Endothelial cell of umbilical vein (primary cell): ENCODE measurements around the gene PTGDS. TPM values are rescaled to one million over a fixed set of nuclear protein-coding genes. Genes with fewer than 3 reads are reported as not detected.

Experiments used
- BruUV-seq: library from RNA; stranded (reverse); fragments of 400-500 nt; replicated peaks from 2 replicates; lab custom pipeline; 2021; lab: Mats Ljungman, UMichigan
- CTCF ChIA-PET: fragments of 300-600, 350-600 bp; sonication (Branson Sonifier 250); formaldehyde crosslinking; loops from one replicate; lab custom pipeline; 2021; ENCODE audit warnings: antibody characterized with exemption, inconsistent platforms; lab: Charles Lee
- POLR2A ChIA-PET: fragments of 300-600, 350-600 bp; sonication (Branson Sonifier 250); formaldehyde crosslinking; loops from one replicate; lab custom pipeline; 2021; ENCODE audit warnings: antibody characterized with exemption, inconsistent platforms; lab: Charles Lee
- DNase-seq: peaks from one replicate; pipeline ENCODE4 v3.0.0-alpha.2; 2011; ENCODE audit warnings: low read depth, low spot score
- FAIRE-seq: peaks from 2 replicates; lab custom pipeline; 2011; peaks lifted over from hg19 to GRCh38; lab: Jason Lieb, UNC
- H2AFZ ChIP-seq: 2 replicates; pipeline ENCODE4 v1.6.0; 2012; ENCODE audit warnings: low read depth, low read length, control low read depth, inconsistent platforms
- H3K27ac ChIP-seq: 2 replicates; pipeline ENCODE4 v1.5.1; 2011; ENCODE audit warnings: low read depth, mild to moderate bottlenecking, control low read depth, low read length, moderate library complexity; ENCODE audit not compliant: insufficient read depth
- H3K27me3 ChIP-seq, 2 experiments: 2 replicates each; pipeline versions ENCODE4 v1.6.0 to v1.6.1; 2011; ENCODE audit warnings: low read length in 2 of 2, mixed read lengths in 1 of 2; ENCODE audit not compliant: control insufficient read depth in 2 of 2, insufficient read depth in 2 of 2
- H3K36me3 ChIP-seq, 2 experiments: 2 replicates in 1 of 2; 3 replicates in 1 of 2; pipeline ENCODE4 v1.5.1; 2011; ENCODE audit warnings: low read length in 2 of 2, mild to moderate bottlenecking in 1 of 2, moderate library complexity in 1 of 2; ENCODE audit not compliant: control insufficient read depth in 2 of 2, insufficient read depth in 2 of 2; ENCODE audit errors: extremely low read depth in 1 of 2
- H3K4me1 ChIP-seq: 3 replicates; pipeline ENCODE4 v1.5.1; 2011; ENCODE audit warnings: mild to moderate bottlenecking, low read length; ENCODE audit not compliant: control insufficient read depth, insufficient read depth; ENCODE audit errors: extremely low read depth
- H3K4me2 ChIP-seq: 2 replicates; pipeline ENCODE4 v1.6.1; 2011; ENCODE audit warnings: low read length, control low read depth, mixed read lengths; ENCODE audit not compliant: insufficient read depth
- H3K4me3 ChIP-seq, 3 experiments: fragments of 200-600 bp in 1 of 3; sonication (generic), shearing (Covaris generic) in 1 of 3; replicated peaks in 1 of 3; 2 replicates each; pipeline ENCODE4 v1.5.1; 2011 to 2016; ENCODE audit warnings: control low read depth in 3 of 3, low read length in 3 of 3, mild to moderate bottlenecking in 2 of 3, inconsistent platforms in 1 of 3, low read depth in 1 of 3, moderate library complexity in 1 of 3; ENCODE audit not compliant: insufficient read depth in 1 of 3
- H3K79me2 ChIP-seq: 2 replicates; pipeline ENCODE4 v1.6.0; 2012; ENCODE audit warnings: low read length, inconsistent platforms; ENCODE audit not compliant: control insufficient read depth, insufficient read depth
- H3K9ac ChIP-seq: replicated peaks from 2 replicates; pipeline ENCODE3; 2011; ENCODE audit warnings: low read length, control low read depth; ENCODE audit not compliant: insufficient read depth; ENCODE audit errors: extremely low read depth
- H3K9me1 ChIP-seq: replicated peaks from 3 replicates; pipeline ENCODE4 v1.6.0; 2011; ENCODE audit warnings: mild to moderate bottlenecking, low read length; ENCODE audit not compliant: control insufficient read depth, insufficient read depth; ENCODE audit errors: extremely low read depth
- H3K9me3 ChIP-seq: replicated peaks from 2 replicates; pipeline ENCODE4 v1.5.1; 2012; ENCODE audit warnings: low read length, inconsistent platforms; ENCODE audit not compliant: control insufficient read depth, insufficient read depth
- H4K20me1 ChIP-seq: replicated peaks from 2 replicates; pipeline ENCODE3; 2011; ENCODE audit warnings: mild to moderate bottlenecking, low read length; ENCODE audit not compliant: control insufficient read depth, insufficient read depth; ENCODE audit errors: extremely low read depth
- EZH2 ChIP-seq: IDR thresholded peaks from 2 replicates; pipeline ENCODE4 v1.6.1; 2012; ENCODE audit warnings: borderline replicate concordance, low read depth, mild to moderate bottlenecking, moderate library complexity, low read length, inconsistent platforms; ENCODE audit not compliant: severe bottlenecking
- FOS ChIP-seq: IDR thresholded peaks from 2 replicates; pipeline ENCODE4 v1.6.1; 2011; ENCODE audit warnings: mild to moderate bottlenecking, low read length, moderate library complexity, borderline replicate concordance; ENCODE audit not compliant: insufficient read depth
- GATA2 ChIP-seq: IDR thresholded peaks from 2 replicates; pipeline ENCODE4 v1.7.0; 2011; ENCODE audit warnings: low read depth, mild to moderate bottlenecking, moderate library complexity, mixed read lengths, low read length; ENCODE audit not compliant: insufficient read length, insufficient read depth
- JUN ChIP-seq: IDR thresholded peaks from 2 replicates; pipeline ENCODE4 v1.6.1; 2011; ENCODE audit warnings: borderline replicate concordance, low read depth; ENCODE audit not compliant: insufficient read length, insufficient read depth
- MAX ChIP-seq: IDR thresholded peaks from 2 replicates; pipeline ENCODE4 v1.6.1; 2011; ENCODE audit not compliant: insufficient read depth, insufficient read length
- MYC ChIP-seq: IDR thresholded peaks from one replicate; pipeline ENCODE4 v1.6.1; 2011; ENCODE audit warnings: mild to moderate bottlenecking, low read depth, low read length
- POLR2A ChIP-seq: IDR thresholded peaks from 2 replicates; pipeline ENCODE4 v1.6.1; 2012; ENCODE audit warnings: low read depth, mild to moderate bottlenecking, control low read depth, low read length
- POLR2AphosphoS5 ChIP-seq: IDR thresholded peaks from 2 replicates; pipeline ENCODE4 v1.6.1; 2012; ENCODE audit warnings: low read depth, mild to moderate bottlenecking, control low read depth, low read length, moderate library complexity; ENCODE audit not compliant: insufficient read depth
- dilution Hi-C: fragments of 300-500 bp; cut with MboI; formaldehyde crosslinking; loops from one replicate; pipeline ENCODE4 v1.15.0; 2019; ENCODE audit warnings: low sequenced_read_pairs; ENCODE audit not compliant: extremely low pct_ligation_motif_present
- intact Hi-C: fragments of 100-400 bp; cut with micrococcal nuclease; formaldehyde crosslinking; loops from one replicate; pipeline ENCODE4 v1.10.0; 2022
- polyA plus RNA-seq, 4 experiments: library from polyadenylated mRNA; depleted of rRNA in 3 of 4; stranded (reverse) in 3 of 4; unstranded in 1 of 4; fragments of >200 nt; gene quantifications; 2 replicates each; pipeline versions ENCODE4 v1.2.1 to v1.2.3, GENCODE V29; 2011 to 2012; ENCODE audit warnings: missing spikeins in 1 of 4
- total RNA-seq: library from RNA; stranded (reverse); gene quantifications from 2 replicates; pipeline ENCODE4 v1.2.3, GENCODE V29; 2021
- TF ChIP-seq, protein P1 (sequence below), 2 donors: IDR thresholded peaks; 1 replicate in 1 of 2; 2 replicates in 1 of 2; pipeline ENCODE4 v1.5.1; 2011; ENCODE audit warnings: low read length in 2 of 2, mild to moderate bottlenecking in 2 of 2, moderate library complexity in 2 of 2, control low read depth in 1 of 2, inconsistent platforms in 1 of 2, low read depth in 1 of 2; ENCODE audit not compliant: insufficient read depth in 1 of 2; ENCODE audit errors: extremely low read depth in 1 of 2

Gene PTGDS
- total and polyA plus RNA-seq, 2 donors (not counting 3 experiments of a cell fraction or from before 2014, with no cell fraction given): not detected

GRCh38 chr9:136957901-136958300, 19.4 kb upstream of the PTGDS start:
- TF ChIP-seq POLR2A: no peak
- TF ChIP-seq GATA2: no peak
- no peak for TF ChIP-seq MYC
- no peak for TF ChIP-seq EZH2
- no peak for TF ChIP-seq MAX
- no peak for TF ChIP-seq POLR2AphosphoS5
- TF ChIP-seq, protein P1, sequence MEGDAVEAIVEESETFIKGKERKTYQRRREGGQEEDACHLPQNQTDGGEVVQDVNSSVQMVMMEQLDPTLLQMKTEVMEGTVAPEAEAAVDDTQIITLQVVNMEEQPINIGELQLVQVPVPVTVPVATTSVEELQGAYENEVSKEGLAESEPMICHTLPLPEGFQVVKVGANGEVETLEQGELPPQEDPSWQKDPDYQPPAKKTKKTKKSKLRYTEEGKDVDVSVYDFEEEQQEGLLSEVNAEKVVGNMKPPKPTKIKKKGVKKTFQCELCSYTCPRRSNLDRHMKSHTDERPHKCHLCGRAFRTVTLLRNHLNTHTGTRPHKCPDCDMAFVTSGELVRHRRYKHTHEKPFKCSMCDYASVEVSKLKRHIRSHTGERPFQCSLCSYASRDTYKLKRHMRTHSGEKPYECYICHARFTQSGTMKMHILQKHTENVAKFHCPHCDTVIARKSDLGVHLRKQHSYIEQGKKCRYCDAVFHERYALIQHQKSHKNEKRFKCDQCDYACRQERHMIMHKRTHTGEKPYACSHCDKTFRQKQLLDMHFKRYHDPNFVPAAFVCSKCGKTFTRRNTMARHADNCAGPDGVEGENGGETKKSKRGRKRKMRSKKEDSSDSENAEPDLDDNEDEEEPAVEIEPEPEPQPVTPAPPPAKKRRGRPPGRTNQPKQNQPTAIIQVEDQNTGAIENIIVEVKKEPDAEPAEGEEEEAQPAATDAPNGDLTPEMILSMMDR (IDR thresholded peaks at IDR 0.05; ENCODE audit: extremely low read depth in 1 of 2, insufficient read depth in 1 of 2, low read depth in 1 of 2, low read length in 2 of 2): no peak
- TF ChIP-seq JUN: no peak
- TF ChIP-seq FOS: no peak
- H3K4me3 ChIP-seq: no peak overlapping the region
- H2AFZ ChIP-seq: no peak overlapping the region
- no peaks in the 10 kb centered on the region for H3K9me3 ChIP-seq
- H3K4me1 ChIP-seq: no peaks in the 10 kb centered on the region
- no peak overlapping the region for H3K27ac ChIP-seq
- no peaks in the 10 kb centered on the region for H4K20me1 ChIP-seq
- no peak overlapping the region for H3K4me2 ChIP-seq
- H3K36me3 ChIP-seq: no peaks in the 10 kb centered on the region
- ChIA-PET POLR2A (no interaction called here), CTCF (no interaction called here)
- dilution Hi-C loops (no loop called here), intact Hi-C loops (no loop called here)
- H3K9me1 ChIP-seq: no peaks in the 10 kb centered on the region
- no peaks in the 10 kb centered on the region for H3K27me3 ChIP-seq
- FAIRE-seq (no peak), DNase-seq (no peak)
- H3K79me2 ChIP-seq: no peaks in the 10 kb centered on the region
- BruUV-seq: no TSS peak
- no peak overlapping the region for H3K9ac ChIP-seq
